ENCODE data around the gene SRRM1.
"Not testable (repeated sequence)": the region's sequence is repeated elsewhere in the genome, so short reads cannot be mapped to it uniquely, and the experiment has no call there.

The SRRM1 gene

GRCh38 chr1:24705260-24706073 is 62.4 kb downstream of the SRRM1 start:
- H3K79me2 ChIP-seq (ENCODE audit: insufficient read depth, low read length): no peaks in the 10 kb centered on the region
- peaks cover 12% of the 10 kb centered on the region for H3K4me1 ChIP-seq (ENCODE audit: insufficient read depth, low read length, severe bottlenecking)
- H2AFZ ChIP-seq (ENCODE audit: low read length): no peak overlapping the region
- peak overlapping the region; percentile 5; the same call in 1 of the 2 replicates for H3K4me2 ChIP-seq (ENCODE audit: low read length)
- no peak for TF ChIP-seq EZH2 (IDR thresholded peaks at IDR 0.05; ENCODE audit: borderline replicate concordance, low read length)
- H3K4me3 ChIP-seq (ENCODE audit: low read depth, low read length, poor library complexity, severe bottlenecking): no peak overlapping the region
- H3F3A ChIP-seq (ENCODE audit: insufficient read depth, low read length): no peaks in the 10 kb centered on the region
- H3K9me2 ChIP-seq (ENCODE audit: low read depth, low read length): no peaks in the 10 kb centered on the region
- H3K36me3 ChIP-seq (ENCODE audit: insufficient read depth, low read length): no peaks in the 10 kb centered on the region
- H3K9ac ChIP-seq (ENCODE audit: low read length): no peak overlapping the region
- no peak overlapping the region for H3K27ac ChIP-seq (ENCODE audit: low read depth, low read length, poor library complexity, severe bottlenecking)
- no peaks in the 10 kb centered on the region for H4K20me1 ChIP-seq (ENCODE audit: insufficient read depth, low read length)
- no peaks in the 10 kb centered on the region for H3K9me3 ChIP-seq (ENCODE audit: low read length)
- H3K27me3 ChIP-seq (ENCODE audit: insufficient read depth, low read length): no peaks in the 10 kb centered on the region

DNA sequence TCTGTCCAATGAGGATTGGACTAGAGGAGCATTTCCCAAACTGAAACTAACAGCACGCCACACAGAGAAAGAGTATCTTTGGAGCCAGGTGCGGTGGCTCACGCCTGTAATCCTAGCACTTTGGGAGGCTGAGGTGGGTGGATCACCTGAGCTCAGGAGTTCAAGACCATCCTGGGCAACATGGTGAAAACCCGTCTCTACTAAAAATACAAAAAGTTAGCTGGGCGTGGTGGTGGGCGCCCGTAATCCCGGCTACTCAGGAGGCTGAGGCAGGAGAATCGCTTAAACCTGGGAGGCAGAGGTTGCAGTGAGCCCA is 62.9 kb downstream of the SRRM1 start:
- not testable (repeated sequence) for H3K9ac ChIP-seq (ENCODE audit: low read length)

GRCh38 chr1:24707687-24708086 is 64.6 kb downstream of the SRRM1 start:
- Histone ChIP-seq H3K9me3 (ENCODE audit: low read length) (no peaks in the 10 kb centered on the region), H3K9ac (ENCODE audit: low read length) (no peak overlapping the region), H3F3A (ENCODE audit: insufficient read depth, low read length) (no peaks in the 10 kb centered on the region), H3K4me3 (ENCODE audit: low read depth, low read length, poor library complexity, severe bottlenecking) (no peak overlapping the region), H4K20me1 (ENCODE audit: insufficient read depth, low read length) (no peaks in the 10 kb centered on the region), H3K27me3 (ENCODE audit: insufficient read depth, low read length) (no peaks in the 10 kb centered on the region), H3K79me2 (ENCODE audit: insufficient read depth, low read length) (no peaks in the 10 kb centered on the region), H3K27ac (ENCODE audit: low read depth, low read length, poor library complexity, severe bottlenecking) (no peak overlapping the region), H2AFZ (ENCODE audit: low read length) (no peak overlapping the region), H3K4me1 (ENCODE audit: insufficient read depth, low read length, severe bottlenecking) (peaks cover 12% of the 10 kb centered on the region), H3K4me2 (ENCODE audit: low read length) (no peak overlapping the region), H3K36me3 (ENCODE audit: insufficient read depth, low read length) (no peaks in the 10 kb centered on the region), H3K9me2 (ENCODE audit: low read depth, low read length) (no peaks in the 10 kb centered on the region)
- TF ChIP-seq EZH2 (IDR thresholded peaks at IDR 0.05; ENCODE audit: borderline replicate concordance, low read length): no peak
- TF ChIP-seq CTCF (IDR thresholded peaks at IDR 0.05; ENCODE audit: low read length): no peak

More for the DNA sequence above, 62.9 kb downstream of the SRRM1 start:
- not testable (repeated sequence) for H3K4me2 ChIP-seq (ENCODE audit: low read length); H3K36me3 ChIP-seq (ENCODE audit: insufficient read depth, low read length); H3K9me2 ChIP-seq (ENCODE audit: low read depth, low read length); H3K27ac ChIP-seq (ENCODE audit: low read depth, low read length, poor library complexity, severe bottlenecking); H3F3A ChIP-seq (ENCODE audit: insufficient read depth, low read length); H3K9me3 ChIP-seq (ENCODE audit: low read length); H4K20me1 ChIP-seq (ENCODE audit: insufficient read depth, low read length); H2AFZ ChIP-seq (ENCODE audit: low read length); H3K27me3 ChIP-seq (ENCODE audit: insufficient read depth, low read length); H3K79me2 ChIP-seq (ENCODE audit: insufficient read depth, low read length); H3K4me3 ChIP-seq (ENCODE audit: low read depth, low read length, poor library complexity, severe bottlenecking)
- peaks cover 12% of the 10 kb centered on the region for H3K4me1 ChIP-seq (ENCODE audit: insufficient read depth, low read length, severe bottlenecking)

DNA sequence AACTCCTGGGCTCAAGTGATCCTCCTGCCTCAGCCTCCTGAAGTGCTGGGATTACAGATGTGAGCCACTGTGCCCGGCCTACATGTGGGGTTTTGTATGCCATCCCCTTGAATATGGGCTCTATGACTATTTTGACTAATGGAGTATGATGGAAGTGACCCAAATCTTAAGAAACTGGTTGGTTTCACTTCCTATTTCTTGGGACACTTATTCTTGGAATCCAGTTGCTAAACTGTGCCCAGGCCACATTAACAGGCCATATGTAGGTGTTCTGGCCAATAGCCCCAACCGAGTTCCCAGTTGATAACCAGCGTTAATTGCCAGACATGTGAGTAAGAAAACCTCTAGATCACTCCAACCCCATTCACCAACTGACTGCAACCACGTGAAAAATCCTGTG is 65.8 kb downstream of the SRRM1 start:
- Histone ChIP-seq H3K9me2 (ENCODE audit: low read depth, low read length) (no peaks in the 10 kb centered on the region), H3K4me2 (ENCODE audit: low read length) (no peak overlapping the region), H3K27me3 (ENCODE audit: insufficient read depth, low read length) (no peaks in the 10 kb centered on the region), H3K27ac (ENCODE audit: low read depth, low read length, poor library complexity, severe bottlenecking) (no peak overlapping the region), H2AFZ (ENCODE audit: low read length) (no peak overlapping the region), H3K4me1 (ENCODE audit: insufficient read depth, low read length, severe bottlenecking) (peaks cover 12% of the 10 kb centered on the region), H3F3A (ENCODE audit: insufficient read depth, low read length) (no peaks in the 10 kb centered on the region), H4K20me1 (ENCODE audit: insufficient read depth, low read length) (no peaks in the 10 kb centered on the region), H3K36me3 (ENCODE audit: insufficient read depth, low read length) (no peaks in the 10 kb centered on the region), H3K9me3 (ENCODE audit: low read length) (no peaks in the 10 kb centered on the region), H3K4me3 (ENCODE audit: low read depth, low read length, poor library complexity, severe bottlenecking) (no peak overlapping the region), H3K79me2 (ENCODE audit: insufficient read depth, low read length) (no peaks in the 10 kb centered on the region), H3K9ac (ENCODE audit: low read length) (no peak overlapping the region)
- TF ChIP-seq CTCF (IDR thresholded peaks at IDR 0.05; ENCODE audit: low read length): no peak
- TF ChIP-seq EZH2 (IDR thresholded peaks at IDR 0.05; ENCODE audit: borderline replicate concordance, low read length): no peak
